GM18951 (cell line): Measurements from ENCODE around the gene VDR.
"Not testable (repeated sequence)": the region's sequence is repeated elsewhere in the genome, so short reads cannot be mapped to it uniquely, and the experiment has no call there.

ENCODE experiments used
- POLR2A ChIP-seq: IDR thresholded peaks from 4 replicates; pipeline ENCODE4 v1.6.1; 2011; ENCODE audit warnings: mild to moderate bottlenecking; ENCODE audit not compliant: insufficient read length, insufficient read depth; ENCODE audit errors: extremely low read depth
- in situ Hi-C: fragments of 300-500 bp; cut with MboI; formaldehyde crosslinking; loops from one replicate; pipeline ENCODE4 v1.12.0; 2022; ENCODE audit warnings: low sequenced_read_pairs, mixed read lengths, inconsistent platforms; ENCODE audit not compliant: unreplicated experiment

VDR gene

GRCh38 chr12:47817272-47818006, 87.4 kb downstream of the VDR start:
- in situ Hi-C loops = no loop called here

GRCh38 chr12:47816403-47817271, 88.2 kb downstream of the VDR start:
- in situ Hi-C loops = no loop called here
- TF ChIP-seq POLR2A = no peak

More at GRCh38 chr12:47817272-47818006, 87.4 kb downstream of the VDR start:
- no peak for TF ChIP-seq POLR2A

- in situ Hi-C loops = not testable (repeated sequence)
Observed at GRCh38 chr12:47815447-47815846, 89.3 kb downstream of the VDR start.

- in situ Hi-C loops = no loop called here
- no peak for TF ChIP-seq POLR2A
Observed at GRCh38 chr12:47814539-47815170, 90.1 kb downstream of the VDR start.

GRCh38 chr12:47813511-47814196, 91.1 kb downstream of the VDR start:
- in situ Hi-C loops = no loop called here
- no peak for TF ChIP-seq POLR2A

GRCh38 chr12:47812797-47813510, 91.8 kb downstream of the VDR start:
- in situ Hi-C loops = no loop called here
- peak; percentile 38 for TF ChIP-seq POLR2A

GRCh38 chr12:47811581-47812484, 93.0 kb downstream of the VDR start:
- in situ Hi-C loops = no loop called here
- TF ChIP-seq POLR2A = no peak

- in situ Hi-C loops = no loop called here
Observed at GRCh38 chr12:47811072-47811396, 93.8 kb downstream of the VDR start.

GRCh38 chr12:47809518-47809917, 95.3 kb downstream of the VDR start:
- in situ Hi-C loops = not testable (repeated sequence)

More at GRCh38 chr12:47811072-47811396, 93.8 kb downstream of the VDR start:
- TF ChIP-seq POLR2A = no peak

GRCh38 chr12:47808574-47809365, 96.0 kb downstream of the VDR start:
- in situ Hi-C loops = no loop called here
- TF ChIP-seq POLR2A = no peak

- no peak for TF ChIP-seq POLR2A
- in situ Hi-C loops = no loop called here
Observed at GRCh38 chr12:47808050-47808449, 96.7 kb downstream of the VDR start.
